Measurements from ENCODE around the gene MED17.
A peak's percentile ranks its signal among the peaks of the same experiment; 100 is the strongest.
"Not testable (repeated sequence)": the region's sequence is repeated elsewhere in the genome, so short reads cannot be mapped to it uniquely, and the experiment has no call there.

Gene MED17, protein sequence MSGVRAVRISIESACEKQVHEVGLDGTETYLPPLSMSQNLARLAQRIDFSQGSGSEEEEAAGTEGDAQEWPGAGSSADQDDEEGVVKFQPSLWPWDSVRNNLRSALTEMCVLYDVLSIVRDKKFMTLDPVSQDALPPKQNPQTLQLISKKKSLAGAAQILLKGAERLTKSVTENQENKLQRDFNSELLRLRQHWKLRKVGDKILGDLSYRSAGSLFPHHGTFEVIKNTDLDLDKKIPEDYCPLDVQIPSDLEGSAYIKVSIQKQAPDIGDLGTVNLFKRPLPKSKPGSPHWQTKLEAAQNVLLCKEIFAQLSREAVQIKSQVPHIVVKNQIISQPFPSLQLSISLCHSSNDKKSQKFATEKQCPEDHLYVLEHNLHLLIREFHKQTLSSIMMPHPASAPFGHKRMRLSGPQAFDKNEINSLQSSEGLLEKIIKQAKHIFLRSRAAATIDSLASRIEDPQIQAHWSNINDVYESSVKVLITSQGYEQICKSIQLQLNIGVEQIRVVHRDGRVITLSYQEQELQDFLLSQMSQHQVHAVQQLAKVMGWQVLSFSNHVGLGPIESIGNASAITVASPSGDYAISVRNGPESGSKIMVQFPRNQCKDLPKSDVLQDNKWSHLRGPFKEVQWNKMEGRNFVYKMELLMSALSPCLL

DNA sequence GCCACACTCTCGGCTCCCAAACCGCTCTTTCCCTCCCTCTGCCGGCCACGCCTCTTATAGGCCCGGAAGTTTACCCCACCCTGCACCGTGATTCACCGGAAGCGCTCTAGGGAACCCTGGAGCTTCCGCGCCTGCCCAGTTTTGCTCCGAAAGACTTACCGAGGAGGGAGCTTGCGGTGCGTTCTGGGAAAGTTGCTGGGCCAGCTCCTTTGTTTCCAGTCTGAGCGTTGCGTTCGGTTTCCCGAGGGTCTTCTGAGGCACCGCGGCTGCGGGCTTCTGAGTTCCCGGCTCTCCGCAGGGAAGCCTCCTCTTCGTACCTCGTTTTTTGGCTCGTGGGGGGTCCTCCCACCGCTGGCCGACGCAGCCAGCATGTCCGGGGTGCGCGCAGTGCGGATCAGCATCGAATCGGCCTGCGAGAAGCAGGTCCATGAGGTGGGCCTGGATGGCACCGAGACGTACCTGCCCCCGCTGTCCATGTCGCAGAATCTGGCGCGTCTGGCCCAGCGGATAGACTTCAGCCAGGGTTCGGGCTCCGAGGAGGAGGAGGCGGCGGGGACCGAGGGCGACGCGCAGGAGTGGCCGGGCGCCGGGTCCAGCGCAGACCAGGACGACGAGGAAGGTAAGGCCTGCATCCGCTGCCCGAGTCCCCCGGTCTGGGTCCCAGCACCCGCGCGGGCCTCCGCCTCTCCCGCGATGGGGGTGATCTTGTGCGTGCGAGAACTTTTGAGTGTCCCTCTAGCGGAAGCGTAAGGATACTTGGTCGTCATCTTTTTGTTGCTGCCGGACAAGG, at the start of gene MED17:
TSS of gene MED17 (plus strand) at position 138 of the 790 bp plus-strand sequence. CDS start at position 370, 232 bp downstream.
- DNase-seq = peak; percentile 90 to 94

DNA sequence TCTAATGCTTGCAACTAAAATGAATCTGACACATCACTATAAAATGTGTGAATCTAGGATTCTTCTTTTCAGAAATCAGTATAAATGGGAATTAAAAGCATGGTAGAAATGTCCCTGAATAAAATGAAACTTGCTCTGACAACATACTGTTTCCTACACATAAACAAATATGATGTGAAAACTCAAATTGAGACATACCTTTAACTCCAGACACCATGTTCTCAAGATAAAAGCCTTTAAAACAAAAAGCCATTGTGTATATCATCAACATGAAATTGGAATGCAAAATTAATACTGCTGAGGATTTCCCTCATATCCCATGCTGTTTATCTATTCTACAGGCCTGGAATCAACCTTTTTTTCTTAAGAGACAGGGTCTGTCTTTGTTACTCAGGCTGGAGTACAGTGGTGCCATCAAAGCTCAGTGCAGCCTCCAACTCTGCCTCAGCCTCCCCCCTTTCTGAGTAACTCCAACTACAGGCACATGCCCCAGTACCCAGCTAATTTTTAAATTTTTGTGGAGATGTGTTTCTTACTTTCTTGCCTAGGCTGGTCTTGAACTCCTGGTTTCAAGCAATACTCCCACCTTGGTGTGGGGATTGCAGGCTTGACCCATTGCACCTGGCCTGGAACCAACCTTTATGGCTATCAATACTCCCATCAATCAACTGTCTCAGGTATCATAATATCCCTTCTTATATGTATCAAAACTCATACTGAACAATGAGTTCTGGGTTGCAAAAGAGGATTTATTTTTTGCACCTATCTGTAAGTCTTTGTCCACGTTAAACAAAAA, 49.5 kb upstream of the MED17 start:
- DNase-seq = no peak

DNA sequence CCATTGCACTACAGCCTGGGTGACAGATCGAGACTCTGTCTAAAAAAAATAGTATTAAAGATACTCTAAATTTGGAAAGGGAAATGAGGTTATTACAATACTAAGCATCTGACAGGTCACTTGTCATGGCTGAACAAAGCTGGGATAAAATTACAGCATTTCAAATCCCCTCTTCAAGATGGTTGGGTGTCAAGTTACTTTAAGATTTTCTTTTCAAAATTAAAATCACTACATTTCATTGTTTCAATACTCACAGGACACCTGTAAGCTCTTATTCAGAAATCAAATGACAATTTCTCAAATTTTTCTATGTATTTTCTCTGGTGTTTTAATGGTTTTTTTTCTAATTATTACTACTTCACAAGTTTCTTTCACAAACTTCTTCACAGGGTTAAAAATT, 48.5 kb upstream of the MED17 start:
- DNase-seq = no peak

DNA sequence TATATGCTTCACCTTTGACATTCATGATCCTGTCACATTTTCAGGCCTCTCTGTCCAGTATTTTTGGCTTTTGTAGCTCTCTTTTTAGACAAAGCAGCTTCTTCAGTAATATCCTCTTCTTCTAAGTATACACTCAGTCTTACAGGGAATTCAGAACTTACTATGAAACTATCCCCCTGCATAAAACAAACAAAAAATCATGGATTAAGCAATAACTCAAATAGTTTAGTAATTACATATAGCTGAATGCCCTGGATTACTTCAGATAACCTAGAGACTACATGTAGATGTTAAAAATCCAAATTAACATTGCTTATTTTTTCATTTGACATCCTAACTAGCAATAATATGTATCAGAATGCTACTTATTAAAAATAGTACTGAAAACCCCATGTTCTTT, 48.0 kb upstream of the MED17 start:
- no peak for DNase-seq

DNA sequence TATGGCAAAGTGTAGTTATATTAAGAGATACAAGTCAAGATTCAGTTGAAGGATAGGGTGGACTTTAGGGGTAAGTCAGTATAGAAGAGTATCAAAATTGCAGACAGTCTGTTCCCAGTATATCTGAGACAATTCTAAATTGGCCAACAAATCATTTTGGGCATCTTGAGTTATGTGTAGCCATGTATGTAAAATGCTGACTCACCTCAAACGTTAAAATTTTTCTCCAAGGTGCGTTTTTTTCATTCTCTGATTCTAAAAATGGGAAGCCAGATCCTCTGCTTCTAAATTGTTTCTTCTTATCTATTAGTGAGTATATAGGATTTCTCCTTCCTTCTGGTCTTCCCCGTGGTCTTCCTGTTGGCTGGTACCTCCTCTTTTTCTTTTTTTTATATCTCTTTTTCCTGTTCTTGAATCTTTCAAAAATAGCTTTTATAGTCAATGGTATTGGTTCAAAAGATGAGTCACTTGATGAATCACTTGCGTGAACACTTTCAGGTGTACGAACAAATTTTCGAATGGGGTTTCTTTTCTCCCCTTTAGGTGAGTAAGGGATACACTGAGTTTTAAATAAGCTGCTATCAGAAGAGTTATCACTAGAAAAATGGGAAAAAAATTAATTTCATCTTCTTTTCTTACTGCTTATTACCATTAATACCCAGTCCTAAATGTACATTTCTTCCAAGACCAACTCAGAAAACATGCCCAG, 46.0 kb upstream of the MED17 start:
- DNase-seq = no peak

DNA sequence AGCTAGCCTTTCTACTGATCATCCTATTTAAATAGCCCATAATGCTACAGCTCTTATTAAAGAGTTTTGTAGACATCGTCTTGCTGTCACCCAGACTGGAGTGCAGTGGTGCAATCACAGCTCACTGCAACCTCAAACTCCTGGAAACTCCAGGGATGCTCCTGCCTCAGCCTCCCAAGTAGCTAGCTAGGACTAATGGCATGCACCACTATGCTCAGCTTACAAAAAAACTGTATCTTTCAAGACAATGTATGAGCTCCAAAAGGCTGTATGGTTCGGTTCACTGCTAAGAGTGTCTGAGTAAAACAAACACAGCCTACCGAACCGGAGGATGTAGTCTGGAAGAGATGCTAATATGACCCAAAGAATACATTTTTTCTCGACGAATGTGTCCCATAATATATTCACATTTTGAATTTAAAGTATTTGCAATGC, 45.4 kb upstream of the MED17 start:
- no peak for DNase-seq

DNA sequence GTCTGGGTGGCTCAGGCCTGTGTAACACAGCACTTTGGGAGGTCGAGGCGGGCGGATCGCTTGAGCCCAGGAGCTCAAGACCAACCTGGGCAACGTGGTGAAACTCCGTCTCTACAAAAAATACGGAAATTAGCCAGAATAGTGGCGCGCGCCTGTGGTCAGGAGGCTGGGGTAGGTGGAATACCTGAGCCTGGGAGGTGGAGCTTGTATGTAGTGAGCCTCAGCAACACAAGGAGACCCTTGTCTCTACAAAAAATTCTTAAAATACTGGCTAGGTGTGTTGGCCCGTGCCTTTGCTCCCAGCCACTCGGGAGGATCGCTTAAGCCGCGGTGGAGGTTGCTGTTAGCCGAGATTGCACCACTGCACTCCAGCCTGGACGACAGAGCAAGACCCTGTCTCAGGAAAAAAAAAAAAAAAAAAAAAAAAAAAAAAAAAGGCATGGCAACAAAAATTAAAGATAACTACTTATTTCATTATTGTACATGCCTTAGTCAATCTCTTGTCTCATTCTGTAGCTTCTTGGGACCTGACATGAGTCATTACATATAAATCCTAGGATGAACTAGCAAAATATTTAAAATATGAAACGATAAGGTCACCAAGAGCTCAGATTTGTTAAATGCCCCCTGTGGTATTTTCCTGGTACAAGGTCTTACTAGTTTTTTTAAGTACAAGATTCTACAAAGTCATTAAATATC, 43.9 kb upstream of the MED17 start:
- peak; percentile 55 to 67 for DNase-seq

DNA sequence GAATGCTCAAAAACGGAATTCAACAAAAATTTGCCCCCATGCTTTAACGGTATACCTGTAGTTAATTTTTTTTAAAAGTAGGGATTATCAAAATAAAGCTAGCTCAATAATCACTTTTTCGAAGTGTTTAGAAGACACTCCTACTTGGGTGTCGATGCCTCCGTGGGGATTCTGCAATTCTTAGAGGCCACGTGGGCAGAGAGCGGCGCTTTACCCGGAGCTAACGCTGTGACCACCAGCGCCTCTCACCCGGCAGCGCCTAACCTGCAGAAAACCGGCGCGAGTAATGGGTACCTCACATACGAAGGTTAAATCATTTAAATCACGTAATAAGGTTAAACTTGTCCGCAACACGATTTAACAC, 43.4 kb upstream of the MED17 start:
- DNase-seq = peak; percentile 66 to 72

DNA sequence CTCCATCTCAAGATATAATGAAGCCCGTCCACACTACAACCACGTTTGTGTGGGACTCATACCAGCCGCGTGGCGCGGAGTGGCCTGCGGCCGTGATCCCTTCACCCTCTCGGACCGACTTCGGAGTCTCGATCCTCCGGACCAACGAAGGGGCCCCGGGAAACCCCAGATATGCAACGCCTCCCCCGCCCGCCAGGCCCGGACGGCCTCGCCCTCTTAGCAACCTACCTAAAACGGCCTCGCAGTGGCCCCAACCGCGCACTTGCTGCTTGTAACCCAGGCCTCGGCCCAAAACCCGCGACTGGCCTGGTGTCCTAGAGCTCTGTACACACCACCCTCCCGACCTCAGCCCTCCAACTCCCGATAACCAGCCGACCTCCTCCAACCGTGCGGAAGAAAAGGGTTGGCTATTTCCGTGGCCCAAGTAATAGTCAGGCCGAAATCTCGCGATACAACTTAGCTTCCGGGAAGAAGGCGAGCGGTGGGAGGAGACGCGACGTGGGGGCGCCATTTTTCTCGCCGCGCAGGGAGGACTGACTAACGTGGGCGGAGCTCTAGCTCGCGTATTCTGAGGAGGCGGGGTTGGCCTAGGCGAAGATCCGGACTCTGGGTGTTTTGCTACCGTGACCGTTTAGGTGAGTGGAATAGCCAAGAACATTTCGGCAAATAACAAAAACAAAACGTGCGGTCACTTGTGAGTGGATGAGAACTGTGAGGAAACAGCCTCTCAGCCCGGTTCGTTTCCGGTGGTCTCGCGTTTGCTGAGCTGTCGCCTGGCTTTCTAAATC, 42.8 kb upstream of the MED17 start, which contains the start of the genes C11orf54 and TAF1D:
TSS of gene C11orf54 (plus strand) at position 579 of the 788 bp plus-strand sequence. CDS start 5,722 bp downstream, outside the sequence.
TSS of gene TAF1D (minus strand) at position 402 of the 788 bp plus-strand sequence. CDS start 2,191 bp downstream, outside the sequence.
- DNase-seq = peak; percentile 95

DNA sequence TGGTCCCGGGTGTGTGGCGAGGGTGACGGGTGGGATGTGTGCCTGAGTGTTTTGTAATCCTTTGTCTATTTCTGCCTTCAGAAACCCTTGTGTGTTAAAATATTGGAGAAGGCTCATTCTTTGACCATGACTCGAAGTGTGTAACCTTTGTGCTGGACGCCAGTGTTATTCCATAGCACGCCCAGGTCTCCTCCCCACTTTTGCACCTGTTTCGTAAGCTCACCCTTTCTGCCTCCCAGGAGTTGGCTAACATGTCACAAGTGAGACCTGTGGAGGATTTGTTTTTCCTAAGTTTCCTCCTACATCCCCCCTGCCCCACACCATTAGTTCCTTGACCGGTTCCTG, 42.2 kb upstream of the MED17 start:
- DNase-seq = no peak

DNA sequence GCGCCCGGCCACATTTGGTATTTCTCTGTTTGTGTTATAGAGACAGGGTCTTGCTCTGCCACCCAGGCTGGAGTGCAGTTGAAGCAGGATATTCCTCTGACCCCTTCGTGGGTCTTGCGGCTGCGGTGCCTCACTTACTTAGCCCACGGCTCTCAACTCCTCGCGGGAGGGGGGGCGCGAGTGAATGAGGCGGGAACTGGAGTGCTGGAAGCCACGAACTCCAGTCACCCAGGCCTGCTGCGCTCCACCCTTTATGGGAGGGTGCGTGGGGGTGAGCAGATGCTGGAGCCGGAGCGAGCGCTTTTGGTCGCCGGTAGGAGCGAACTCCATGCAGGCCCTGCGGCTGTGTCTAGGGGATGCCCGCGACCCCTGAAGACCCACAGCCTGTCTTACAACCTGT, 40.8 kb upstream of the MED17 start:
- no peak for DNase-seq

DNA sequence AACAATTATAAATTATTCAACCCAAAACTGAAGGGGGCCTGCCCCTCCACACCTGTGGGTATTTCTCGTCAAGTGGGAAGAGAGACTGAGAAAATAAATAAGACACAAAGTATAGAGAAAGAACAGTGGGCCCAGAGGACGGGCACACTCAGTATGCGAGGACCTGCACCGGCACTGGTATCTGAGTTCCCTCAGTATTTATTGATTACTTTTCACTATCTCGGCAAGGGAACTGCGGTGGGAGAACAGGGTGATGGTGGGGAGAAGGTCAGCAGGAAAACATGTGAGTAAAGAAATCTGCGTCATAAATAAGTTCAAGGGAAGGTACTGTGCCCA, 39.4 kb upstream of the MED17 start:
- DNase-seq = no peak

DNA sequence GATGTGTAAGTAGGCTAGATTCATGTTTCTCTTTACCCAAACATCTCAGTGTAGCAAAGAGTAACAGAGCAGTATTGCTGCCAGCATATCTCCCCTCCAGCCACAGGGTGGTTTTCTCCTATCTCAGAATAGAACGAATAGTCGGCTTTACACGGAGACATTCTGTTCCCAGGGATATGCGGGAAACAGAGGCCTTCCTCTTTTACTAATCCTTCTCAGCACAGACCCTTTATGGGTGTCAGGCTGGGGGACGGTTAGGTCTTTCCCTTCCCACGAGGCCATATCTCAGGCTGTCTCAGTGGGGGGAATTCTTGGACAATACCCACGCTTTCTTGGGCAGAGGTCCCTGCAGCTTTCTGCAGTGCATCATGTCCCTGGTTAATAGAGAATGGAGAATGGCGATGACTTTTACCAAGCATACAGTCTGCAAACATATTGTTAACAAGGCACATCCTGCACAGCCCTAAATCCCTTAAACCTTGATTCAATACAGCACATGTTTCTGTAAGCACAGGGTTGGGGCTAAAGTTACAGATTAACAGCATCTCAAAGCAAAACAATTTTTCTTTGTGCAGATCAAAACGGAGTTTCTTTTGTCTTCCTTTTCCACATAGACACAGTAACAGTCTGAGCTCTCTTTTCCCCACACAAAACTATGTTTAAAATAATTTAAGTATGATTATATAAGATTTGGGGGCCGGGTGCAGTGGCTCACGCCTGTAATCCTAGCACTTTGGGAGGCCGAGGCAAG, 38.9 kb upstream of the MED17 start:
- not testable (repeated sequence) for DNase-seq

DNA sequence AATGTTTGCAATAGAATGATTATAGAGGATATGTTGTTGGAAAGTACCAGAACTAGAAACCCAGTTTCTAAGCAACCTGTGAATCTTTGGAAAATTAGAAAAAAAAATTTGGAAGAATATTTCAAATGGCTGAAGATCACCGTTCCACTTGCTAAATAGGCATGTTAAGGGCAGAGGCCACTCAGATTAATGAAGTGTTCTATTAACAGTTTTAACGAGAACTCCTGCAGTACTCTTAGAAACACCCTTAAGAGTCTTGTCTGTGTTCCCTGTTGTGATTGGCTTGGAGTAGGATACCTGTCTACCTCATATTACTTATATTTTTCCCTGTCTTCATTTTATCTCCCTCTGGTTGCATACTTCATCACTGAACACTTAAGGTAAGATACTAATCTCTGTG, 38.0 kb upstream of the MED17 start:
- DNase-seq = no peak

DNA sequence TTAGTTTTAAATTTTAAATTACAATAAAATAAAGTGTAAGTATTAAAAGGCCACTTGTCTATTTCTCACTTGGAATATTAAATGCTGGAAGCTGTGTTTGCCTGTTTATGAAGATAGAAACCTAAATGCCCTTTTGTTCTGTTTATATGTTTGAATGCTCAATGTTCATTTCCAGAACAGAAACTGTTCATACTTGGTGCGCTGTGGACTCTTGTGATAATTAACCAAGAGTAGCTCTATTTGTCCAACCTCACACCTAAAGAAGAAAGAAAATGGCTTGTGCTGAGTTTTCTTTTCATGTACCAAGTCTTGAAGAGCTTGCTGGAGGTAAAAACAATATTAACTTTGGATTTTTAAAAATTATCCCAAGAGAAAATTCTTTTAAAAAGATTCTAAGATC, 37.0 kb upstream of the MED17 start:
- DNase-seq = no peak

DNA sequence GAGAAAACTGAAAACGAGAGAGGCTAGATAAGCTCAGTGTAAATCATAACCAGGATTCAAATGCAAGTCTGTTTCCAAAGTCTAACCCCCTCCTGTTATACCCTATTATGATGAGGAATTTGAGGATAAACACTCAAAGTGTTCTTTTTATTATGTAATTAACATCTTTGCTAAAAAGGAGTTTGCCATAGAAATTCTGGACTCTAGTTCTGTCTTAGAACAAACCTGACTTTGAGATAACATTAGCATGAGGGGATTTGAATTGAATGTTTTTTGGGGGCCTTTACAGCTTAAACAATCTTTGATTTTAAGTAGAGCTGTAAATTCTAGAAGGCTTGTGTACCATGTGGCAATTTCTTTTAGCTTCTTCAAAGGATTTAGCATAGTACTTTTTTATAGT, 33.1 kb upstream of the MED17 start:
- DNase-seq = no peak

DNA sequence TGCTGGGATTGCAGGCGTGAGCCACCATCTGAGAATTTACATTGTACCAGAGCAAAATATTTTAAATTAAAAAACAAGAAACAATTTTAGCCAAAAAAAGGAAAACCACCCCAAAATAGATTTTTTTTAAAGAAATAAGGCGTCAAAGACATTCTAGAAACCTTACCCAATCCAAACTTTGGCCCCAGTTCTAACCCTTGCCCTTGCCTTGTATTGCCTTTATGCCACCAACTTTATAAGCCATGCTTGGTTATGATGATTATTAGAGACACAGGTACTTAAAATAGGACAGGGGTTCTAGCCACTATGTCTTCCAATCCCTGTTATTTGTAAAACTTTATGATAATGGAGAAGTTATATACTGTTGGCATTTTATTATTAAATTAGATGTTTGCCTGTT, 30.8 kb upstream of the MED17 start:
- DNase-seq = no peak

DNA sequence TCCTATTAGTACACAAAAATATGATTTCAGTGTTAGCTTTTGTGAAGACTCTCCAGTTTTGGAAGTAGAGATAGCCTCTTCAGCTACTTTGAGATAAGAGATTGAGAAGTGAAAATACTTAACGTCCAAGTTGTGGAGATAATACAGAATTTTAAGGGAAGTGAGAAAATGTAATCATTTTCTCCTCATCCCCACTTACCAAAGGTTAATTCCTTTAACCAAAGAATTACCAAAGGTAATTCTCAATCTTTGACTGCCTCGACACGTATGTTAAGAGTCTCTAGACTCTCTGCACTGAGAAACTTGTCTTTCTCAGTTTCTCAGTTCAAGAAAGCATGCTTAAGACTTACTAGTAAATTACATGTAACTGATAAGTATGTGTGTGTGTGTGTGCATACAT, 27.3 kb upstream of the MED17 start:
- DNase-seq = no peak

DNA sequence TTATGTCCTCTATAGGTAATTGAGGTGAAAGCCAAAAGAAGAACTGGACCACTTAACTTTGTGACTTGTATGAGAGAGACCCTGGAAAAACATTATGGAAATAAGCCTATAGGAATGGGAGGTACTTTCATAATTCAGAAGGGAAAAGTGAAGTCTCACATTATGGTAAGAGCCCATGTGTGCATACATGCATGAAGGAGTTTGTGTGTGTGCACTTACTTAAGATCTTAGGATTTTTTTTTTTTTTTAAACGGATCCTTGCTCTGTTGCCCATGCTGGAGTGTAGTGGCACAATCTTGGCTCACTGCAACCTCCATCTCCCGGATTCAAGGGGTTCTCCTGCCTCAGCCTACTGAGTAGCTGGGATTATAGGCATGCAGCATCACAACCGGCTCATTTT, 26.8 kb upstream of the MED17 start:
- DNase-seq = no peak

Measured in activated CD4-positive, alpha-beta T cell treated with anti-CD3 and anti-CD28 coated beads, Interleukin-2, amount 50 U/mL, for 48 hours (primary cell).